Astrocyte of the spinal cord (primary cell): ENCODE data around the gene KCNQ1.
A peak's percentile ranks its signal among the peaks of the same experiment; 100 is the strongest.

Experiments used
- DNase-seq: peaks from one replicate; pipeline ENCODE4 v3.0.0; 2011; ENCODE audit warnings: low read depth, low spot score
- H3K4me3 ChIP-seq: 2 replicates; pipeline ENCODE4 v1.5.1; 2011; ENCODE audit warnings: low read depth, mild to moderate bottlenecking, low read length, moderate library complexity
- in situ Hi-C: cut with HindIII; loops from 2 replicates; pipeline ENCODE4 v1.10.0; 2017; ENCODE audit warnings: low sequenced_read_pairs
- TF ChIP-seq, protein P1 (sequence below): IDR thresholded peaks from 2 replicates; pipeline ENCODE4 v1.5.1; 2012; ENCODE audit warnings: low read depth, mild to moderate bottlenecking, low read length, inconsistent platforms

KCNQ1 gene

DNA sequence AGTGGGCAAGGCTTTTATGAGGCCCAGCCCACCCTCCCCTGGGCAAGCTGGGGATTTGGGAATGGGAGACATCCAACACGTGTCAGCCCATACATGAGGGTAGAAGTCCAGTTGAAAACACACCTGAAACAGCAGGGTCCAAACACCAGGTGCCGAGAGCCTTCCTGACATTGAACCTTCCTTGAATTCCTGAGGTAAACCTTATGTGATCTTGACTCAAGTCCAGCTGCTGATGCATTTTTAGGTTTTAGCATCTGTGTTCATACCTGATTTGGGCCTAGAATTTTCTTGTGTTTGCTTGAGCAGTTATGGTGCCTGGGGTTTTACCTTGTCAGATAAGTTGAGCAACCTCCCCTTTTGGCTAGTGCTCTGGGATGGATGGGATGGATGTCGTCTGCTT is 374.5 kb downstream of the KCNQ1 start:
- no peak overlapping the region for H3K4me3 ChIP-seq
- TF ChIP-seq, protein P1, sequence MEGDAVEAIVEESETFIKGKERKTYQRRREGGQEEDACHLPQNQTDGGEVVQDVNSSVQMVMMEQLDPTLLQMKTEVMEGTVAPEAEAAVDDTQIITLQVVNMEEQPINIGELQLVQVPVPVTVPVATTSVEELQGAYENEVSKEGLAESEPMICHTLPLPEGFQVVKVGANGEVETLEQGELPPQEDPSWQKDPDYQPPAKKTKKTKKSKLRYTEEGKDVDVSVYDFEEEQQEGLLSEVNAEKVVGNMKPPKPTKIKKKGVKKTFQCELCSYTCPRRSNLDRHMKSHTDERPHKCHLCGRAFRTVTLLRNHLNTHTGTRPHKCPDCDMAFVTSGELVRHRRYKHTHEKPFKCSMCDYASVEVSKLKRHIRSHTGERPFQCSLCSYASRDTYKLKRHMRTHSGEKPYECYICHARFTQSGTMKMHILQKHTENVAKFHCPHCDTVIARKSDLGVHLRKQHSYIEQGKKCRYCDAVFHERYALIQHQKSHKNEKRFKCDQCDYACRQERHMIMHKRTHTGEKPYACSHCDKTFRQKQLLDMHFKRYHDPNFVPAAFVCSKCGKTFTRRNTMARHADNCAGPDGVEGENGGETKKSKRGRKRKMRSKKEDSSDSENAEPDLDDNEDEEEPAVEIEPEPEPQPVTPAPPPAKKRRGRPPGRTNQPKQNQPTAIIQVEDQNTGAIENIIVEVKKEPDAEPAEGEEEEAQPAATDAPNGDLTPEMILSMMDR = no peak
- no peak for DNase-seq
- in situ Hi-C loops = no loop called here

DNA sequence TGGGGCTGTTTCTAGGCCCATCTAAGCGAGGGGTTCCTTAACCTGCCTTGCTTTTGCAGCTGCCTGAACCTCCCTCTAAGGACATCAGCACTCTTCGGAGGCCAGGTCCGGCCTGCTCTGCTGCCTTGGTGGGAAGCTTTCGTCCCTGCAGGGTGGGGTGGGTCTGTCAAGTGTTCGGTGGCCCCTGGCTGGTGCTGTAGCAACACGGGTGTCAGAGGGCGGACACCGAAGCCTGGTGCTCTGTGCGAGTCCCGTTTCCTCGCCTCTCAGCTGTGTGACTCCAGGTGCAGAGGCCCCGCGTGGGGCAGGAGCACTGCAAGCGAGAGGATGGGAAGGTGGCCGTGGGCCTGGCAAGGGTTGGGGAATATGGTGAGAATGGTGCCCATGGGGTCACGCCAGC is 376.2 kb downstream of the KCNQ1 start:
- in situ Hi-C loops = no loop called here
- no peak overlapping the region for H3K4me3 ChIP-seq
- DNase-seq = no peak
- TF ChIP-seq, protein P1 = no peak

DNA sequence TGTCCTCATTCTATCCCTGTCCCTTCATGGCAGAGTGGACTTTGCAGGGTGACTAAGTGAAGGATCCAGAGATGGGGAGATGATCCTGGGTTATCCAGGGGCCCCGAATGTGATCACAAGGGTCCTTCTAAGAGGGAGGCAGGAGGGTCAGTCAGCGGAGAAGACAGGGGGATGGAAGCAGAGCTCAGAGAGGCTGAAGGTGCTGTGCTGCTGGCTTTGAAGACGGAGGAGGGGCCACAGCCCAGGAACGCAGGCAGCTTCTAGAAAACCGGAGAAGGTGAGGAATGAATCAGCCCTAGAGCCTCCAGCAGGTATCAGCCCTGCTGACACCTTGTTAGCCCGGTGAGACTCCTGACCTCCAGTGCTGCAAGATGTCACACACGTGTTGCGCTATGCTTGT is 377.1 kb downstream of the KCNQ1 start:
- no peak for DNase-seq
- no peak overlapping the region for H3K4me3 ChIP-seq
- in situ Hi-C loops = no loop called here
- TF ChIP-seq, protein P1 = no peak

DNA sequence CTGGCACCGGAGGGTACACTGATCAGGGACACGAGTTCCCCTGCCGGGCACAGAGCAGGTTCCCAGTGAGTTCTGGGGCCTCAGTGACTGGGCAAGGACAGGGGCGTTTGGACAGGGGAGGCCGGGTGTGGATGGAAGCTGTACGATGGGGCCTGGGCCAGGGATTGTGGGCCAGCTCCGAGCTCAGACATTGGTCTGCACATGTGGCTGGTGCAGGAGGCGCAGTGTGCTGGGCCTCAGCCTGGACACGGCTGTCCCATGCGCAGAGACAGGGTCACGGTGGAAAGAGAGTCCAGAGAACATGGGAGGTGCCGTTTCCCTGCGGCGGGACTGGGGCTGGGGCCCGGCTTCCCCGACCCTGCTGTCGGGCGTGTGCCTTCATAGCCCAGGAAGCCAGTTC is 380.0 kb downstream of the KCNQ1 start:
- TF ChIP-seq, protein P1 = no peak
- in situ Hi-C loops = no loop called here
- no peak overlapping the region for H3K4me3 ChIP-seq
- DNase-seq = no peak

DNA sequence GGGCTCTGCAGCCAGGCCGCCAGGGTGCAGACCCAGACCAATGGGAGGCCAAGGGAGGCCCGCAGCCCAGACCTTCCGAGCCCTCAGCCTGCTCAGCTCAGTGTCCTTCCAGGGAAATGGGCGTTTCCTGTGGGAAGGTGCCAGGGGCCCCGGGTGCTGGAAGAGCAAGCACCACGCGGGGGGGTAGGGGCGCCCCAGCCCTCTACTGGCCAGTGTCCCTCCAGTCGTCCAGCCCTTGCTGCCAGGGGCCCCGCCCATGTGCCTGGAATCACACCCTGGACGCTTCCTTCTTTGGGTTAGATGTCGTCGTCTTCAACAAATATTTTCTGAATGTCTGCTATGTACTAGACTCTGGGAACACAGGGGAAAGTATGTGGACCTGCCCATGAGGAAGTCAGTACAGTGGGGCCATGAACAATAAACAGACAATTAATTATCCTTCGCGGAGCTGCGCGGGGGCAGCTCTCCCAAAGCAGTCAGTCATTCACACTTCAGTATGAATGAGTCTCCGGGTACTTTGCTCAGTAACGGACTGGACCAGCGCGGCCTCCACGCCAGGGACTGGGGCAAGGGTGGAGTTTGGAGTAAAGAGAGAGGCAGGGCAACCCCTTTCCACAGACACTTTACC is 380.6 kb downstream of the KCNQ1 start:
- TF ChIP-seq, protein P1 = peak; percentile 7
- peak; percentile 69 for DNase-seq
- H3K4me3 ChIP-seq = no peak overlapping the region
- in situ Hi-C loops = no loop called here

DNA sequence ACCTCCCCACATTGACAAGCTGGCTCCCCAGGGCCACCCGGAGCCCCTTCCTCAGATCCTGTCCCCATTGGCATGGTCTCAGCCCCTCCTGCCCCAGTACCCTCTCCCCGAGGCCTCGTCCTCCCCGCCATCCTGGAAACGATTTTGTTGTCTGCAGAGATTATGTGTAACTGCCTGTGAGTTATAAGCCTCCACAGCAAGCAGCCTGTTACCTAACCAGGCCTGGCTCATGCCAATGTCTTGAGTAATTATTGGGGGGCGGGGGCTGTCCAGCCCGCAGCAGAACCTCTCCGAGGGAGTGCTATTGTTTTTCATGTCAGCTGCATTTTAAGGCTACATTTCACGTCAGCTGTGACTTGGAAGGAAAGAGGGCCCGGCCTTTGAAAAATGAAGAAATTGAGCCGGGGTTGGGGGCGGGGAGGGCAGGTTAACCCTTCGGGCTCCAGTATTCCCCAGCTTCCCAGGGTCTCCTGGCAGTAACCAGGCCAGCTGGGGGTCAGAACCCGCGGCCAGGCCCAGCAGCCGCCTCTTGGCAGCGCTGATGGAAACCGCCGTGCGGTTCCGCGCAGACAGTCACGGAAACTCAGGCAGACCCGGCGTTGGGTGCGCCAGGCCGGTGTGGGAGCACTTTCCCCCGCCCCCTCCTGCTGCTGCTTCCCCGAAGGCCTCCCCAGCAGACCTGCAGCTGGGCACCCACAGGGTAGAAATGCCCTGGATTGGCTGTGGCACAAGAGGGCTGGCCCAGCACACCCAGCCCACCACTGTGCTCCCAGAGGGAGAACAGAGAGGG is 381.3 kb downstream of the KCNQ1 start:
- peak; percentile 98 for DNase-seq
- TF ChIP-seq, protein P1 = no peak
- in situ Hi-C loops = no loop called here
- H3K4me3 ChIP-seq = no peak overlapping the region
